Measurements from ENCODE around the gene PRPS1. TPM values are rescaled to one million over a fixed set of nuclear protein-coding genes. Genes with fewer than 3 reads are reported as not detected.

Gene PRPS1
- total RNA-seq, 2 donors from 2014 or later, result 19.0 to 23.8 TPM

DNA sequence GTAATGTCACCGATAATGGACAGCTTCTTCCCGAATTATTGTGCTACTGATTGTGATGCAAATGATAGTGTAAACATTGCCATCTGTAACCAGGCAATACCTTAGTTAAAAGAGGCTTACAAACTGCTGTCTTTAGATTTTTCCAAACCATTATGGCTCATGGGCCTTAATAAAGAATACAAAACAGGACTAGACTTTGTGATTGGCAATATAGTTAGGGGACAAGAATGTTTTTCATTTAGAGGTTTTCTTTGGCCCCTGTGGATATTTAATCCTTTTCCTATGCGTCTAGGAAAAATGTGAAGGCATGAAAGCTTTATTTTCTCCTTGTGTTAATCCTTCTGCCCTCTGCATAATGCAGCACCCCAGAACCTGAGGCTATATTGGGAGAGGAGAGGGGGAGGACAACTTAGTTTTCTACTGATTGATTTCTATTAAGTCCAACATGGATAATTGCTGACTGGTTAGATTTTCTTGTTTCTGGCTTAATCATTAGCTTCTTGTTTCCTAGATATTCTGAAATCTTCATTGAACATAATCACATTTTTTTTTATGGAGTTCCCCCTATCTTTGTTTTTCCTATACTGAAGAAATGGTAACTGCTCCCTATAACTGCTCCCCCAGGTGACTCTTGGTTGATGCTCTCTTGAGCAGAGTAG, 1.9 kb downstream of the PRPS1 start:
- H3K27ac ChIP-seq, result no peak overlapping the region
- no peaks in the 10 kb centered on the region for H3K36me3 ChIP-seq
- no peaks in the 10 kb centered on the region for H3K4me1 ChIP-seq
- no peak overlapping the region for H3K4me3 ChIP-seq
- no peak for DNase-seq (ENCODE audit: low spot score)
- no peaks in the 10 kb centered on the region for H3K27me3 ChIP-seq
- no peak for TF ChIP-seq CTCF (IDR thresholded peaks at IDR 0.05)
- no peaks in the 10 kb centered on the region for H3K9me3 ChIP-seq

DNA sequence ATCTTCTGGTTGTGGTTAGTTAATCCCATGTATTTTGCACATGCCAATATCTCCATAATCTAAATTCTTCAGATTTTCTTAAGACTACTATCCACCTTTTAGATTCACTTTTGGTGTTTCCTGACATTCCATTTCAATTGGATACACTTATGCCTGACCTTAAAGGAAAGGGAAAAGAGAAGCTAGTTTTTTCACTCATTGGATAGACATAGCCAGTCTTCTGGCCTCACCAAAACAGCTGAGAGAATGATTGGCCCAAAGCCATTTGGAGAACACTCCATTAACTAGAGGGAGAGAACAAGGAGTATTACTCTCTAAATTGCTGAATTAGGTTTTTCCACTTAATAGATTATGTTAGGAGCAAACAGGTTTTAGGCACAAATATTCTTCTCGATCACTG, 4.0 kb downstream of the PRPS1 start:
- Histone ChIP-seq H3K27me3 (no peaks in the 10 kb centered on the region), H3K36me3 (no peaks in the 10 kb centered on the region), H3K4me3 (no peak overlapping the region), H3K4me1 (no peaks in the 10 kb centered on the region), H3K9me3 (no peaks in the 10 kb centered on the region), H3K27ac (no peak overlapping the region)
- no peak for TF ChIP-seq CTCF (IDR thresholded peaks at IDR 0.05)
- DNase-seq (ENCODE audit: low spot score), result no peak

DNA sequence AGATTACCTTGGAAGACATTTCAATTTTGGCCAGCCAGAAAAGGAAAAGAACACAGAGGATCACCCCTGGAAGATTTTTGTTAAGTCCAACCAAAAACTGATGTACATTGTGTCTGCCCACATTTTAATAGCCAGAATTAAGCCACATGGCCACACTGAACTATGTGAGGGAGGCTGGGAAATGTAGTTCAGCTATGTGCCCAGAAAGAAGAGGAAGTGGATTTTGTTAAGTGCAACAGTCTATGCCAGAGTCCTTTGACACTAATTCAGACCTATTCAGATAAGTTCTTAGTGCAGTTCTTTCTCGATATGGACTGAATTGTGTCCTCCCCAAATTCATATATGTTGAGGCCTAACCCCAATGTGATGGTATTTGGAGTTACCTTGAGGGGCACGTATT, 18.4 kb downstream of the PRPS1 start:
- no peak overlapping the region for H3K4me3 ChIP-seq
- no peaks in the 10 kb centered on the region for H3K9me3 ChIP-seq
- no peaks in the 10 kb centered on the region for H3K27me3 ChIP-seq
- no peaks in the 10 kb centered on the region for H3K4me1 ChIP-seq
- no peak for DNase-seq (ENCODE audit: low spot score)
- H3K27ac ChIP-seq, result no peak overlapping the region
- TF ChIP-seq CTCF (IDR thresholded peaks at IDR 0.05), result no peak
- no peaks in the 10 kb centered on the region for H3K36me3 ChIP-seq

DNA sequence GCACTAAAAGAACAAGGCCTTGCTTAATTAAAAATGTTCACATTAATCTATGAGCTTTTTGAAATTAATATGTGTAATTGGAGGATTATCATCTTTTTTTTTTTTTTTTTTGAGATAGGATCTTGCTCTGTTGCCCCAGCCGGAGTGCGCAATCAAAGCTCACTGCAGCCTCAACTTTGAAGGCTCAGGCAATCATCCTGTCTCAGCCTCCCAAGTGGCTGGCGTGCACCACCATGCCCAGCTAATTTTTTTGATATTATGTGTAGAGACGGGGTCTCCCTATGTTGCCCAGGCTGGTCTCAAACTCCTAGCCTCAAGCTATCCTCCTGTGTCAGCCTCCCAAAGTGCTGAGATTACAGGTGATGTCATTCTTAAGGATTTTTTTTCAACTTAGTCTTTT, 20.0 kb downstream of the PRPS1 start:
- no peak overlapping the region for H3K27ac ChIP-seq
- no peaks in the 10 kb centered on the region for H3K36me3 ChIP-seq
- no peak for DNase-seq (ENCODE audit: low spot score)
- H3K4me3 ChIP-seq, result no peak overlapping the region
- H3K27me3 ChIP-seq, result no peaks in the 10 kb centered on the region
- H3K9me3 ChIP-seq, result no peaks in the 10 kb centered on the region
- TF ChIP-seq CTCF (IDR thresholded peaks at IDR 0.05), result no peak
- H3K4me1 ChIP-seq, result no peaks in the 10 kb centered on the region

DNA sequence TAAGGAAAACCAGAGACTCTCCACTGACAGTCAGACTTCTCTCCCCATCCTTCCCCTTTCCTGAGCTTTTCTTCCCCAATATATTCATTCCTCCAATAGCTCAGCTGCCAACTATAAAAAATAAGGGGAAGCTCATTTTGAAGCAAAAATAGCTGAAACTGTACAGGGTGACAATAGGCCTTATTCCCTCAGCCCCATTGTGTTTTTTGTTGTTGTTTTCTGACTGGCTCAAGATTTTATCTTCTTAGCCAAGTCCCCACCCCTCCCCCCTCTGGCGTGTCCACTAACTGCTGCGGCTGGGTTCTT, 26.2 kb downstream of the PRPS1 start:
- H3K27ac ChIP-seq, result peak overlapping the region in 1 of 2 donors; percentile 20

More for the DNA sequence above, 26.2 kb downstream of the PRPS1 start:
- no peak for TF ChIP-seq CTCF (IDR thresholded peaks at IDR 0.05)
- no peaks in the 10 kb centered on the region for H3K36me3 ChIP-seq
- no peak for DNase-seq (ENCODE audit: low spot score)
- H3K9me3 ChIP-seq, result no peaks in the 10 kb centered on the region
- H3K4me1 ChIP-seq, result peaks cover 0 to 7% of the 10 kb centered on the region in 2 donors
- H3K4me3 ChIP-seq, result no peak overlapping the region
- peaks cover 0 to 4% of the 10 kb centered on the region in 2 donors for H3K27me3 ChIP-seq

Measured in right atrium auricular region (tissue), 2 donors.